WTC11 (cell line): Measurements from ENCODE around the gene MIER2. TPM values are rescaled to one million over a fixed set of nuclear protein-coding genes. Genes with fewer than 3 reads are reported as not detected.

ENCODE experiments used
- ATAC-seq: fragments of 200-7000 bp; cut with Tn5 transposase; 2 replicates; pipeline ENCODE4 v1.10.0; 2021; ENCODE audit warnings: mild to moderate bottlenecking, moderate library complexity
- CTCF ChIA-PET: fragments of 300-600 bp; sonication (Branson Sonifier 250); formaldehyde crosslinking; loops from one replicate; lab custom pipeline; 2021; ENCODE audit warnings: antibody characterized with exemption; lab: Charles Lee
- POLR2A ChIA-PET: fragments of 350-600 bp; sonication (Branson Sonifier 250); formaldehyde crosslinking; loops from one replicate; lab custom pipeline; 2021; ENCODE audit warnings: antibody characterized with exemption; lab: Charles Lee
- DNase-seq: peaks from one replicate; pipeline ENCODE4 v3.0.0; 2021; ENCODE audit warnings: low spot score
- H3K27ac Mint-ChIP-seq: 2 replicates; pipeline ENCODE4 v1.8.0; 2021; ENCODE audit warnings: mixed read lengths
- H3K27me3 Mint-ChIP-seq: 2 replicates; pipeline ENCODE4 v1.8.0; 2021; ENCODE audit warnings: low read depth, mild to moderate bottlenecking, moderate library complexity, mixed read lengths
- H3K36me3 Mint-ChIP-seq: 2 replicates; pipeline ENCODE4 v1.8.0; 2021; ENCODE audit warnings: mixed read lengths
- H3K4me1 Mint-ChIP-seq: 2 replicates; pipeline ENCODE4 v1.8.0; 2022; ENCODE audit warnings: mixed read lengths
- H3K4me3 Mint-ChIP-seq: 2 replicates; pipeline ENCODE4 v1.8.0; 2021; ENCODE audit warnings: mild to moderate bottlenecking, moderate library complexity, mixed read lengths
- H3K9me3 Mint-ChIP-seq: 2 replicates; pipeline ENCODE4 v1.8.0; 2021; ENCODE audit warnings: mixed read lengths
- CREM ChIP-seq: sonication (generic); formaldehyde crosslinking; IDR thresholded peaks from 2 replicates; pipeline ENCODE4 v1.8.1; 2022; ENCODE audit warnings: mild to moderate bottlenecking, missing genetic modification reagents, moderate library complexity
- NFATC4 ChIP-seq: fragments of 250-450 bp; sonication (Bioruptor Pico); IDR thresholded peaks from 2 replicates; pipeline ENCODE4 v1.9.0; 2021; ENCODE audit warnings: mild to moderate bottlenecking
- NR1H2 ChIP-seq: sonication (generic); formaldehyde crosslinking; IDR thresholded peaks from 2 replicates; pipeline ENCODE4 v1.9.0; 2021; ENCODE audit warnings: mild to moderate bottlenecking, moderate library complexity, missing genetic modification reagents
- RELA ChIP-seq: sonication (generic); formaldehyde crosslinking; IDR thresholded peaks from 2 replicates; pipeline ENCODE4 v1.8.1; 2022; ENCODE audit warnings: missing genetic modification reagents, mild to moderate bottlenecking, borderline replicate concordance
- RORB ChIP-seq: fragments of 250-450 bp; sonication (Bioruptor Pico); IDR thresholded peaks from 2 replicates; pipeline ENCODE4 v1.9.0; 2021; ENCODE audit warnings: mild to moderate bottlenecking
- SOX15 ChIP-seq: fragments of 250-450 bp; sonication (Bioruptor Pico); IDR thresholded peaks from 2 replicates; pipeline ENCODE4 v1.9.0; 2021; ENCODE audit warnings: mild to moderate bottlenecking
- TEAD4 ChIP-seq: sonication (generic); formaldehyde crosslinking; IDR thresholded peaks from 2 replicates; pipeline ENCODE4 v1.8.0; 2022; ENCODE audit warnings: mild to moderate bottlenecking, missing genetic modification reagents
- ZBTB21 ChIP-seq: sonication (generic); formaldehyde crosslinking; IDR thresholded peaks from 2 replicates; pipeline ENCODE4 v1.8.1; 2023; ENCODE audit warnings: mild to moderate bottlenecking, missing genetic modification reagents, borderline replicate concordance
- ZNF219 ChIP-seq: sonication (generic); formaldehyde crosslinking; IDR thresholded peaks from 2 replicates; pipeline ENCODE4 v1.8.0; 2023; ENCODE audit warnings: missing genetic modification reagents, mild to moderate bottlenecking, borderline replicate concordance
- ZNF232 ChIP-seq: sonication (generic); formaldehyde crosslinking; IDR thresholded peaks from 2 replicates; pipeline ENCODE4 v1.8.0; 2022; ENCODE audit warnings: mild to moderate bottlenecking, missing genetic modification reagents
- ZNF263 ChIP-seq: sonication (generic); formaldehyde crosslinking; IDR thresholded peaks from 2 replicates; pipeline ENCODE4 v1.8.1; 2022; ENCODE audit warnings: low read depth, mild to moderate bottlenecking, moderate library complexity, missing genetic modification reagents
- ZNF416 ChIP-seq: fragments of 250-450 bp; sonication (Bioruptor Pico); IDR thresholded peaks from 2 replicates; pipeline ENCODE4 v1.9.0; 2021; ENCODE audit warnings: mild to moderate bottlenecking, inconsistent platforms
- total RNA-seq: library from RNA; stranded (reverse); gene quantifications from 3 replicates; pipeline ENCODE4 v1.2.3, GENCODE V29; 2021
- TF ChIP-seq, protein P1 (sequence below): sonication (generic); formaldehyde crosslinking; IDR thresholded peaks from 2 replicates; pipeline ENCODE4 v1.8.1; 2022; ENCODE audit warnings: low read depth, mild to moderate bottlenecking, moderate library complexity, missing genetic modification reagents, borderline replicate concordance
- TF ChIP-seq, protein P2 (sequence below): fragments of 250-450 bp; sonication (Bioruptor Pico); IDR thresholded peaks from 2 replicates; pipeline ENCODE4 v1.9.0; 2021; ENCODE audit warnings: moderate library complexity, mild to moderate bottlenecking, inconsistent platforms, borderline replicate concordance
- TF ChIP-seq, protein P3 (sequence below): sonication (generic); formaldehyde crosslinking; IDR thresholded peaks from 2 replicates; pipeline ENCODE4 v1.8.1; 2022; ENCODE audit warnings: mild to moderate bottlenecking, missing genetic modification reagents, moderate library complexity, borderline replicate concordance
- TF ChIP-seq, protein P4 (sequence below): fragments of 250-450 bp; sonication (Bioruptor Pico); IDR thresholded peaks from 2 replicates; pipeline ENCODE4 v1.9.0; 2021; ENCODE audit warnings: mild to moderate bottlenecking
- TF ChIP-seq, protein P5 (sequence below): sonication (generic); formaldehyde crosslinking; IDR thresholded peaks from 2 replicates; pipeline ENCODE4 v1.8.1; 2023; ENCODE audit warnings: mild to moderate bottlenecking, moderate library complexity, missing genetic modification reagents

Gene MIER2
- total RNA-seq, 1 experiment from 2014 or later: 56.3 TPM

DNA sequence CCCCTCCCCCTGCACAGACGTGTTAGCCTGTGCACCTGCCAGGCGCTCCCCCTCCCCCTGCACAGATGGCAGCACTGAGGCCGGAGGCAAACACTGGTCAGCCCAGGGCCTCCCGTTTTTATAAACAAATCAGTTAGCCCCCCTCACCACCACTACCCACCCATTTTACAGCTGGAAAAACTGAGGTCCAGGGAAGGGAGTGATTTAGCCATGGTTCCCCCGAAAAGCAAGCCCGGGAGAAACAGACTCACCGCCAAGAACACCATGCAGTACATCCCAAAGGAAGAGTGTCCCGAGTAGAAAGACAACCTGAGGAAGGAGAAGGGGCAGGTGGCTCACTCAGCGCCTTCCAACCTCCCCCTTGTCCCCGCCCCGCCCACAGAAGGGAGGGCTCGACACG is 62.1 kb downstream of the MIER2 start (continued):
- TF ChIP-seq ZNF232 (CRISPR knock-in tag) (no peak), NFATC4 (CRISPR knock-in tag) (no peak), ZNF219 (CRISPR knock-in tag) (no peak), NR1H2 (CRISPR knock-in tag) (no peak)
- TF ChIP-seq, protein P1, sequence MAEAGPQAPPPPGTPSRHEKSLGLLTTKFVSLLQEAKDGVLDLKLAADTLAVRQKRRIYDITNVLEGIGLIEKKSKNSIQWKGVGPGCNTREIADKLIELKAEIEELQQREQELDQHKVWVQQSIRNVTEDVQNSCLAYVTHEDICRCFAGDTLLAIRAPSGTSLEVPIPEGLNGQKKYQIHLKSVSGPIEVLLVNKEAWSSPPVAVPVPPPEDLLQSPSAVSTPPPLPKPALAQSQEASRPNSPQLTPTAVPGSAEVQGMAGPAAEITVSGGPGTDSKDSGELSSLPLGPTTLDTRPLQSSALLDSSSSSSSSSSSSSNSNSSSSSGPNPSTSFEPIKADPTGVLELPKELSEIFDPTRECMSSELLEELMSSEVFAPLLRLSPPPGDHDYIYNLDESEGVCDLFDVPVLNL (CRISPR knock-in tag): no peak
- TF ChIP-seq, protein P2, sequence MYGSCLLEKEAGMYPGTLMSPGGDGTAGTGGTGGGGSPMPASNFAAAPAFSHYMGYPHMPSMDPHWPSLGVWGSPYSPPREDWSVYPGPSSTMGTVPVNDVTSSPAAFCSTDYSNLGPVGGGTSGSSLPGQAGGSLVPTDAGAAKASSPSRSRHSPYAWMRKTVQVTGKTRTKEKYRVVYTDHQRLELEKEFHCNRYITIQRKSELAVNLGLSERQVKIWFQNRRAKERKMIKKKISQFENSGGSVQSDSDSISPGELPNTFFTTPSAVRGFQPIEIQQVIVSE (CRISPR knock-in tag): no peak

DNA sequence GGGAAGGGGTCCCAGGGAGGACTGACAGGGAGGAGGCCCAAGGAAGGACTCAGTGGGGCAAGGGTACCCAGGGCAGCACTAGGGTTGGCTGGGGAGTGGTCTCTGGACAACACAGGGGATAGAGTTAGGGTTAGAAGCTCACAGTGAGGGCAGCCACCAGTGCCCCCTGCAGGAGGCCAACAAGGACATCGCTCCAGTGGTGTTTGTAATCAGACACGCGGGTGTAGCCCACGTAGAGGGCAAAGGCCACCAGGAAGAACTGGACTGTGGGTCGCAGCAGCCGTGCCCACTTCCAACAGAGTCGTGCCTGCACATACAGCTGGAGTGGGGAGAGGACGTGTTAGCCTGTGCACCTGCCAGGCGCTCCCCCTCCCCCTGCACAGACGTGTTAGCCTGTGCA is 62.6 kb downstream of the MIER2 start:
- ChIA-PET POLR2A (interaction anchor here (0.6 kb wide), 1 partner anchor 94 kb away, joined by 9 read pairs; no protein-coding TSS in a partner anchor), CTCF (interaction anchor here (0.6 to 1.2 kb wide), 2 partner anchors 14 to 15 kb away, joined by 3 to 4 read pairs; no protein-coding TSS in a partner anchor)
- Mint-ChIP-seq H3K36me3 (peaks cover 46% of the 10 kb centered on the region), H3K4me1 (peaks cover 31% of the 10 kb centered on the region), H3K27ac (no peak overlapping the region), H3K4me3 (no peak overlapping the region), H3K9me3 (no peaks in the 10 kb centered on the region), H3K27me3 (no peaks in the 10 kb centered on the region)
- TF ChIP-seq, protein P3, sequence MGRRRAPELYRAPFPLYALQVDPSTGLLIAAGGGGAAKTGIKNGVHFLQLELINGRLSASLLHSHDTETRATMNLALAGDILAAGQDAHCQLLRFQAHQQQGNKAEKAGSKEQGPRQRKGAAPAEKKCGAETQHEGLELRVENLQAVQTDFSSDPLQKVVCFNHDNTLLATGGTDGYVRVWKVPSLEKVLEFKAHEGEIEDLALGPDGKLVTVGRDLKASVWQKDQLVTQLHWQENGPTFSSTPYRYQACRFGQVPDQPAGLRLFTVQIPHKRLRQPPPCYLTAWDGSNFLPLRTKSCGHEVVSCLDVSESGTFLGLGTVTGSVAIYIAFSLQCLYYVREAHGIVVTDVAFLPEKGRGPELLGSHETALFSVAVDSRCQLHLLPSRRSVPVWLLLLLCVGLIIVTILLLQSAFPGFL (CRISPR knock-in tag): no peak
- TF ChIP-seq RORB: no peak
- TF ChIP-seq ZBTB21 (CRISPR knock-in tag): no peak
- TF ChIP-seq, protein P4, sequence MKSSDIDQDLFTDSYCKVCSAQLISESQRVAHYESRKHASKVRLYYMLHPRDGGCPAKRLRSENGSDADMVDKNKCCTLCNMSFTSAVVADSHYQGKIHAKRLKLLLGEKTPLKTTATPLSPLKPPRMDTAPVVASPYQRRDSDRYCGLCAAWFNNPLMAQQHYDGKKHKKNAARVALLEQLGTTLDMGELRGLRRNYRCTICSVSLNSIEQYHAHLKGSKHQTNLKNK (CRISPR knock-in tag): no peak
- DNase-seq: no peak
- no peak for ATAC-seq

DNA sequence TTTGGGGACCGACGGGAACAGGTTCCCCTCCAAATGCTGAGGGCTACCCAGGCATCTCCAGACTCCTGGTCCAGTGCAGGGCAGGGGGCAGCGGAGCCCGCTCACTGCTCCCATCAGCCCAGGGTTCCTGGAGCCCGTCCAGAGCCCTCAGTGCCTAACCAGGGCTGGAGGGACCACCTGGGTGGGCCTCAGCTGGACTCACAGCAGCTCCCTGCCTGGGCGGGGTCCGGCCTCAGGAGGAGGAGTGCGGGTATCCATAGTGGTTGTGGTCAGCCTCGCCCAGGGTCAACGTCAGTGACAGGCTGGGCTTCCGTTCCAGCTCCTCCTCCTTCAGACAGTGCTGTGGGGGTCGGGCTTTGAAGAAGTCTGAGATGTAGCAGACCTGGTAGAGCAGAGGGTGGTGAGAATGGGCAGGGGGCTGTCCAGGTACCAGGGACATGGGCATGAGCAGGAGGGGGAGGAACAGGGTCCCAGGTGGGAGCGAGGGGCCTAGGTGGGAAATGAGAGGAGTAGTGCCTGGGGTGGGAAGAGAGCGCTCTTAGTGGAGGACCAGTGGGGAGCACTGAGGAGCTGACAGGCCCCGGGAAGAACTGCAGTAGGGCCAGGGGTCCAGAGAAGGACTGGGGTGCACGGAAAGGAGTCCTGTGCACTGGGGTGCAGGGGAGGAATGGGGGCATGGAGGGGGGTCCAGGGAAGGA is 63.3 kb downstream of the MIER2 start:
- H3K4me1 Mint-ChIP-seq: peaks cover 31% of the 10 kb centered on the region
- TF ChIP-seq ZNF263 (CRISPR knock-in tag): peak; percentile 71
- TF ChIP-seq ZNF416 (CRISPR knock-in tag): no peak
- TF ChIP-seq ZNF232 (CRISPR knock-in tag): no peak
- no peak for DNase-seq
- H3K9me3 Mint-ChIP-seq: no peaks in the 10 kb centered on the region
- POLR2A ChIA-PET: no interaction called here
- no peak for ATAC-seq
- H3K36me3 Mint-ChIP-seq: peaks cover 41% of the 10 kb centered on the region
- no peak overlapping the region for H3K4me3 Mint-ChIP-seq
- no peak overlapping the region for H3K27ac Mint-ChIP-seq
- no peaks in the 10 kb centered on the region for H3K27me3 Mint-ChIP-seq
- CTCF ChIA-PET: interaction anchor here (0.6 to 1.2 kb wide), 2 partner anchors 14 kb away, joined by 3 to 4 read pairs; no protein-coding TSS in a partner anchor

DNA sequence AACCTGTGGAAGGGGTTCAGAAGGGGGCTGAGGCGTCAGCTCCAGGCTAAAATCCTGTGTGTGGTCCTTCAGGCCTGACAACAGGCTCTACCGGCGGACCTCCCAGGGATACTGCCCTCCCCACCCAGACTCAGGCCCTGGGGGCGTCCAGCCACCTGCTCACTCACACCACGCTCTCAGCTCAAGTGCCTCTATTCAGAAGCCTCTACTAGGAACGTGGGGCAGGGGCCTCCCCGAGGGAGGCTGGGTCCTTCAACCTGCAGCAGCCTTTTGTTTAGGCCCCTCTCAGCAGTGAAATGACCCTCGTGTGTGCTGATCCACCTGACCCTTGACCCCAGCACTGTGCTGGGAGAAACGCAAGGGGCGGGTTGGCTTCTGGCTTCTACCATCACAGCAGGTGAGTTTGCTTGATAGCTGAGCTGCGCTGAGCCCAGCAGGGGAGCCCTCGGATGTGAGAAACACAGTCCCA is 64.0 kb downstream of the MIER2 start:
- ATAC-seq: no peak
- CTCF ChIA-PET: interaction anchor here (0.6 kb wide), 1 partner anchor 14 kb away, joined by 3 read pairs; no protein-coding TSS in a partner anchor
- Mint-ChIP-seq H3K4me3 (no peak overlapping the region), H3K27ac (no peak overlapping the region), H3K4me1 (peaks cover 31% of the 10 kb centered on the region), H3K27me3 (no peaks in the 10 kb centered on the region), H3K9me3 (no peaks in the 10 kb centered on the region), H3K36me3 (peaks cover 38% of the 10 kb centered on the region)
- POLR2A ChIA-PET: no interaction called here
- no peak for TF ChIP-seq CREM (CRISPR knock-in tag)
- no peak for TF ChIP-seq TEAD4 (CRISPR knock-in tag)
- no peak for TF ChIP-seq SOX15 (CRISPR knock-in tag)
- TF ChIP-seq, protein P5, sequence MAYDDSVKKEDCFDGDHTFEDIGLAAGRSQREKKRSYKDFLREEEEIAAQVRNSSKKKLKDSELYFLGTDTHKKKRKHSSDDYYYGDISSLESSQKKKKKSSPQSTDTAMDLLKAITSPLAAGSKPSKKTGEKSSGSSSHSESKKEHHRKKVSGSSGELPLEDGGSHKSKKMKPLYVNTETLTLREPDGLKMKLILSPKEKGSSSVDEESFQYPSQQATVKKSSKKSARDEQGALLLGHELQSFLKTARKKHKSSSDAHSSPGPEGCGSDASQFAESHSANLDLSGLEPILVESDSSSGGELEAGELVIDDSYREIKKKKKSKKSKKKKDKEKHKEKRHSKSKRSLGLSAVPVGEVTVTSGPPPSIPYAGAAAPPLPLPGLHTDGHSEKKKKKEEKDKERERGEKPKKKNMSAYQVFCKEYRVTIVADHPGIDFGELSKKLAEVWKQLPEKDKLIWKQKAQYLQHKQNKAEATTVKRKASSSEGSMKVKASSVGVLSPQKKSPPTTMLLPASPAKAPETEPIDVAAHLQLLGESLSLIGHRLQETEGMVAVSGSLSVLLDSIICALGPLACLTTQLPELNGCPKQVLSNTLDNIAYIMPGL (CRISPR knock-in tag): no peak
- no peak for TF ChIP-seq RELA
- no peak for DNase-seq
